ENCODE measurements around the gene DNAJC7. TPM values are rescaled to one million over a fixed set of nuclear protein-coding genes. Genes with fewer than 3 reads are reported as not detected.

Gene DNAJC7
- total RNA-seq, 1 experiment from 2014 or later = 56.1 TPM

DNA sequence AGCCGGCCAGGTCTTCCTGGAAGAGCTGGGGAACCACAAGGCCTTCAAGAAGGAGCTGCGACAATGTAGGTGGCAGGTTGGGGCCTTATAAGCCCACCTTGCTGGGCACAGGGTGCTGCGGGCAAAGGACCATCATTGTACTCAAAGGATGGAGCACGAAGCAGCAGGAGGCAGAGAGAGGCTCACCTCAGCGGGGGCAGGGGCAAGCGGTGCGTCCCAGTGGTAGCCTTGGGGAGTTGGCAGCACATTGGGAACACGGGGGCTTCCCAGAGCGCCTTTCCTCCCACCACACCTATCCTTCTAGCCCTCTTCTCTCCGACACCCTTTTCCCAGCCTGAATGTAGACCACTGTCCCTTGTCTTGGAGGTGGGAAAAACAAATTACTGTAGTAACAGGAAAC is 48.6 kb downstream of the DNAJC7 start:
- H3K9me2 ChIP-seq (replicated peaks; ENCODE audit: insufficient read depth, low read length) = no peaks in the 10 kb centered on the region
- H3K4me2 ChIP-seq (ENCODE audit: low read depth, low read length, poor library complexity, severe bottlenecking) = no peak overlapping the region
- no peaks in the 10 kb centered on the region for H3K27me3 ChIP-seq (ENCODE audit: low read length)
- H2AFZ ChIP-seq (ENCODE audit: low read length) = no peak overlapping the region
- no peak overlapping the region for H3K27ac ChIP-seq (ENCODE audit: low read length)
- H3K36me3 ChIP-seq (ENCODE audit: insufficient read depth, low read length) = peaks cover 30% of the 10 kb centered on the region
- H3K9me3 ChIP-seq (ENCODE audit: low read length) = no peaks in the 10 kb centered on the region
- no peak overlapping the region for H3K4me3 ChIP-seq (ENCODE audit: low read length)
- H3K9ac ChIP-seq (ENCODE audit: low read length) = no peak overlapping the region
- H3K4me1 ChIP-seq (ENCODE audit: low read length) = peaks cover 35% of the 10 kb centered on the region
- DNase-seq = no peak
- H3K79me2 ChIP-seq (ENCODE audit: low read length) = peaks cover 48% of the 10 kb centered on the region
- peaks cover 44% of the 10 kb centered on the region for H4K20me1 ChIP-seq (ENCODE audit: insufficient read depth, low read depth, low read length)

DNA sequence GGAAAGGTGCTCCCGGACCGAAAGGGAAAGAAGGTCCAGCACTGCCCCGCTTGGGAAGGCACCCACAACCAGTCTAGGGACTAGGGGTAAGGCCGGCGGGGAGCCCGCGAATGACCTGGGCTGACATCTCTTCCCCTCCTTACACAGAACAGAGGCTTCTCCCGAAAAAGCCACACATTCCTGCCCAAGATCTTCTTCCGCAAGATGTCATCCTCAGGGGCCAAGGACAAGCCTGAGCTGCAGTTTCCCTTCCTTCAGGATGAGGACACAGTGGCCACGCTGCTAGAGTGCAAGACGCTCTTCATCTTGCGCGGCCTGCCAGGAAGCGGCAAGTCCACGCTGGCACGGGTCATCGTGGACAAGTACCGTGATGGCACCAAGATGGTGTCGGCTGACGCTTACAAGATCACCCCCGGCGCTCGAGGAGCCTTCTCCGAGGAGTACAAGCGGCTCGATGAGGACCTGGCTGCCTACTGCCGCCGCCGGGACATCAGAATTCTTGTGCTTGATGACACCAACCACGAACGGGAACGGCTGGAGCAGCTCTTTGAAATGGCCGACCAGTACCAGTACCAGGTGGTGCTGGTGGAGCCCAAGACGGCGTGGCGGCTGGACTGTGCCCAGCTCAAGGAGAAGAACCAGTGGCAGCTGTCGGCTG is 49.2 kb downstream of the DNAJC7 start:
- Histone ChIP-seq H3K27ac (ENCODE audit: low read length) (peak overlapping the region; percentile 90; the same call in 1 of the 2 replicates), H2AFZ (ENCODE audit: low read length) (no peak overlapping the region), H3K9me3 (ENCODE audit: low read length) (no peaks in the 10 kb centered on the region), H3K9ac (ENCODE audit: low read length) (peak overlapping the region; percentile 95), H3K27me3 (ENCODE audit: low read length) (no peaks in the 10 kb centered on the region), H3K9me2 (replicated peaks; ENCODE audit: insufficient read depth, low read length) (no peaks in the 10 kb centered on the region), H3K4me3 (ENCODE audit: low read length) (peak overlapping the region; percentile 96), H3K4me2 (ENCODE audit: low read depth, low read length, poor library complexity, severe bottlenecking) (peak overlapping the region; percentile 98), H3K4me1 (ENCODE audit: low read length) (peaks cover 34% of the 10 kb centered on the region), H3K79me2 (ENCODE audit: low read length) (peaks cover 48% of the 10 kb centered on the region), H3K36me3 (ENCODE audit: insufficient read depth, low read length) (peaks cover 30% of the 10 kb centered on the region), H4K20me1 (ENCODE audit: insufficient read depth, low read depth, low read length) (peaks cover 39% of the 10 kb centered on the region)
- peak; percentile 39 for DNase-seq

GRCh38 chr17:41967141-41967920 is 49.9 kb downstream of the DNAJC7 start:
- Histone ChIP-seq H2AFZ (ENCODE audit: low read length) (peak overlapping the region; percentile 69; the same call in 1 of the 2 replicates), H3K9me3 (ENCODE audit: low read length) (no peaks in the 10 kb centered on the region), H3K9ac (ENCODE audit: low read length) (peak overlapping the region; percentile 95), H3K27me3 (ENCODE audit: low read length) (no peaks in the 10 kb centered on the region), H3K4me2 (ENCODE audit: low read depth, low read length, poor library complexity, severe bottlenecking) (peak overlapping the region; percentile 98), H3K4me3 (ENCODE audit: low read length) (peak overlapping the region; percentile 96), H3K9me2 (replicated peaks; ENCODE audit: insufficient read depth, low read length) (no peaks in the 10 kb centered on the region), H3K36me3 (ENCODE audit: insufficient read depth, low read length) (peaks cover 25% of the 10 kb centered on the region), H3K4me1 (ENCODE audit: low read length) (peaks cover 27% of the 10 kb centered on the region), H3K27ac (ENCODE audit: low read length) (peak overlapping the region; percentile 90), H3K79me2 (ENCODE audit: low read length) (peaks cover 43% of the 10 kb centered on the region), H4K20me1 (ENCODE audit: insufficient read depth, low read depth, low read length) (peaks cover 33% of the 10 kb centered on the region)
- no peak for DNase-seq

DNA sequence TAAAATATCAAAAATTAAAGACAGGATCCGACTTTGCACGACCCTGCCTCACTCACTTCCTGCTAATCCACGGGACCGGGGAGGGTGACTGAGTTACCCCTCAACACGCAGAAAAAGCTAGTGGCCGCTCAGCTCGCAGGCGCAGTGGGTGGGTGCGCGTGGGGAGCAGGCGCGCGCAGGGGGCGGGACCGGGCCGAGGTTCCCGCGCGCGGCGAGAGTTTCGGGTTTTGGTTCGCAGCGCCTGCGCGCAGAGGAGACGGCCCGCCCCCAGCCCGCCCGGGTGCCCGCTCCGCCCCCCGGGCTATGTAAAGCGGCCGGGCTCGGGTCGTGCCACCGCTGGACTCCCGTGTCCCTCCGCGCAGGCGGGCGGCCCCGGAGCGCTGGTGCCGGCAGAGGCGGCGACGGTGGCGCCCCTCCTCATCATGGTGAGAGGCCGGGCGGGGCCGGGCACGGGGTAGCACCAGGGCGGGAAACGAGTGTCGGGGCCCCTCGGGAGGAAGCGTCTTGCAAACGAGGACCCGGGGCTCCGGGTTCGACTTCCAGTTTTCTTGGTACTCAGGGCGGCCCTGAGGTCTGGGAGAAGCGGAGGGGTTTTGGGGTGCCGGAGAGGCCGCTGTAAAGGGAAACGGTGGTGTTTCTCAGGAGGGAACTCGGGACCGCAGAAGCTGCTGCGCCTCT is 50.6 kb downstream of the DNAJC7 start, which contains the start of gene CNP:
TSS of gene CNP (plus strand) at position 333 of the 678 bp plus-strand sequence. CDS start at position 423, 90 bp downstream.
- peak within 1 kb of the TSS; percentile 95 for H3K9ac ChIP-seq (ENCODE audit: low read length)
- H2AFZ ChIP-seq (ENCODE audit: low read length) = peak within 1 kb of the TSS; percentile 69
- no peaks in the 10 kb centered on the region for H3K9me2 ChIP-seq (replicated peaks; ENCODE audit: insufficient read depth, low read length)
- peak; percentile 97 for DNase-seq
- peaks cover 25% of the 10 kb centered on the region for H3K4me1 ChIP-seq (ENCODE audit: low read length)
- H3K4me2 ChIP-seq (ENCODE audit: low read depth, low read length, poor library complexity, severe bottlenecking) = peak within 1 kb of the TSS; percentile 98
- H3K4me3 ChIP-seq (ENCODE audit: low read length) = peak within 1 kb of the TSS; percentile 96
- peaks cover 21% of the 10 kb centered on the region for H3K36me3 ChIP-seq (ENCODE audit: insufficient read depth, low read length)
- H3K79me2 ChIP-seq (ENCODE audit: low read length) = peaks cover 37% of the 10 kb centered on the region
- H4K20me1 ChIP-seq (ENCODE audit: insufficient read depth, low read depth, low read length) = peaks cover 27% of the 10 kb centered on the region
- peak within 1 kb of the TSS; percentile 90 for H3K27ac ChIP-seq (ENCODE audit: low read length)
- H3K9me3 ChIP-seq (ENCODE audit: low read length) = no peaks in the 10 kb centered on the region
- H3K27me3 ChIP-seq (ENCODE audit: low read length) = no peaks in the 10 kb centered on the region

- no peaks in the 10 kb centered on the region for H3K27me3 ChIP-seq (ENCODE audit: low read length)
These were observed 51.4 kb downstream of the DNAJC7 start for GRCh38 chr17:41965694-41966462.

DNA sequence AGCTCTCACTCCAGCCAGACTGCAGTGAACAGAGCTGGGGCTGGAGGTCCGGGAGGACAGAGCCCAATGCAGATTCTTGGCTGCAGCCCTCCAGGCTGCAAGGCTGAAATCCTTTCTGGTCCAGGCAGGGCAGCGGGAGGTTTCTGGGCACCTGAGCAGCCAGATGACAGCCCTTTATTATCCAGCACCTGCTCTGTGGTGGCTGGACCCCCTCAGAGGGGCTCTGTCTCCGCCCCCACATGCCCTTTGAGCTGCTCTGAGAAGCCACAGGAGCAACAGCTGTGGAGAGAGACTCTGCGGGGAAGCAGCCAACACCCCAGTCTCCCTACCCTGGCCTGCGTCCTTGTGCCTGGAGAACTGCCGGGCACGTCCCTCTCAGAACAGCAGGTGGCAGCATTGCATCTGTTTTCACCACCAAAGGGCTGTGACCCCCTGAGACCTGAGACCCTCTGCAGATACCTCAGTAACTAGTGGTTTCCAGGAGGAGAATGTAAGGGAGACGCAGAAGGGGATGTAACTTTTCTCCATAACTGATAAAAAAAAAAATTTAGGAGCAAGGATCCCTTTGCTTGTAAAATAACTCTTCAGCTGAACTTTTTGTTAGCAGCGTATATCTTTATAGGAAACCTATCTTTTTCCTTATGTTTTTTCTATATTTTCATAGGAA is 54.3 kb downstream of the DNAJC7 start:
- H3K4me2 ChIP-seq (ENCODE audit: low read depth, low read length, poor library complexity, severe bottlenecking) = no peak overlapping the region
- peaks cover 7% of the 10 kb centered on the region for H4K20me1 ChIP-seq (ENCODE audit: insufficient read depth, low read depth, low read length)
- H3K79me2 ChIP-seq (ENCODE audit: low read length) = peaks cover 12% of the 10 kb centered on the region
- H3K27me3 ChIP-seq (ENCODE audit: low read length) = no peaks in the 10 kb centered on the region
- H3K36me3 ChIP-seq (ENCODE audit: insufficient read depth, low read length) = peaks cover 2% of the 10 kb centered on the region
- peaks cover 18% of the 10 kb centered on the region for H3K4me1 ChIP-seq (ENCODE audit: low read length)
- H3K27ac ChIP-seq (ENCODE audit: low read length) = no peak overlapping the region
- no peak overlapping the region for H3K4me3 ChIP-seq (ENCODE audit: low read length)
- peak; percentile 88 for DNase-seq
- H3K9me2 ChIP-seq (replicated peaks; ENCODE audit: insufficient read depth, low read length) = no peaks in the 10 kb centered on the region
- no peak overlapping the region for H3K9ac ChIP-seq (ENCODE audit: low read length)
- H3K9me3 ChIP-seq (ENCODE audit: low read length) = no peaks in the 10 kb centered on the region
- no peak overlapping the region for H2AFZ ChIP-seq (ENCODE audit: low read length)

More at GRCh38 chr17:41965694-41966462, 51.4 kb downstream of the DNAJC7 start:
- peaks cover 33% of the 10 kb centered on the region for H3K79me2 ChIP-seq (ENCODE audit: low read length)
- H3K9me2 ChIP-seq (replicated peaks; ENCODE audit: insufficient read depth, low read length) = no peaks in the 10 kb centered on the region
- peaks cover 23% of the 10 kb centered on the region for H4K20me1 ChIP-seq (ENCODE audit: insufficient read depth, low read depth, low read length)
- H3K4me3 ChIP-seq (ENCODE audit: low read length) = peak overlapping the region; percentile 96
- H3K4me2 ChIP-seq (ENCODE audit: low read depth, low read length, poor library complexity, severe bottlenecking) = peak overlapping the region; percentile 98
- H2AFZ ChIP-seq (ENCODE audit: low read length) = peak overlapping the region; percentile 58
- DNase-seq = peak; percentile 82
- peak overlapping the region; percentile 95 for H3K9ac ChIP-seq (ENCODE audit: low read length)
- H3K36me3 ChIP-seq (ENCODE audit: insufficient read depth, low read length) = peaks cover 17% of the 10 kb centered on the region
- H3K9me3 ChIP-seq (ENCODE audit: low read length) = no peaks in the 10 kb centered on the region
- H3K27ac ChIP-seq (ENCODE audit: low read length) = peak overlapping the region; percentile 68
- H3K4me1 ChIP-seq (ENCODE audit: low read length) = peaks cover 25% of the 10 kb centered on the region

DNA sequence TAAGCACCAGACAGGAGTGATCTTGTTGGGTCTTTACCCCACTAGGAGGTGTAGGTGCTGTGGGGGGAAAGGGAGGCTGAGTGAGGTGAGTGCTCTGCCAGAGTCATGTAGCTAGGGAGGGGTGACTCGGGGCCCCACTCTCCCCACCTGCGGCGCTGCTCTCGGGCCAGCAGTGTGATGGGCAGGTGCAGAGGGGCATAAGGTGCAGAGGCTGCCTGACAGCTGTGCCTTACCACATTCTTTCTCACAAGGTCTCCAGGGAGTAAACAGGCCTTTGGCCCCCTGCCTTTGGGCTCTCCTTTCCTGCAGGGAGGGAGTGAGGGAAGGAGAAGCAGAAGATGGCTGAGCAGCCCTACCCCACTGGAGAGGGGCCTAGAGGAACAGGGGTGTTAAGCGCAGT is 55.1 kb downstream of the DNAJC7 start:
- Histone ChIP-seq H3K4me1 (ENCODE audit: low read length) (peaks cover 13% of the 10 kb centered on the region), H3K79me2 (ENCODE audit: low read length) (peaks cover 4% of the 10 kb centered on the region), H3K36me3 (ENCODE audit: insufficient read depth, low read length) (no peaks in the 10 kb centered on the region), H3K4me3 (ENCODE audit: low read length) (no peak overlapping the region), H4K20me1 (ENCODE audit: insufficient read depth, low read depth, low read length) (no peaks in the 10 kb centered on the region), H3K9me2 (replicated peaks; ENCODE audit: insufficient read depth, low read length) (no peaks in the 10 kb centered on the region), H3K9ac (ENCODE audit: low read length) (no peak overlapping the region), H3K27me3 (ENCODE audit: low read length) (no peaks in the 10 kb centered on the region), H3K4me2 (ENCODE audit: low read depth, low read length, poor library complexity, severe bottlenecking) (no peak overlapping the region), H2AFZ (ENCODE audit: low read length) (no peak overlapping the region), H3K27ac (ENCODE audit: low read length) (no peak overlapping the region), H3K9me3 (ENCODE audit: low read length) (no peaks in the 10 kb centered on the region)
- DNase-seq = peak; percentile 34
